H7 (cell line): ENCODE measurements around the gene ATAD3C. TPM values are rescaled to one million over a fixed set of nuclear protein-coding genes. Genes with fewer than 3 reads are reported as not detected.
A peak's percentile ranks its signal among the peaks of the same experiment; 100 is the strongest.
"Not testable (repeated sequence)": the region's sequence is repeated elsewhere in the genome, so short reads cannot be mapped to it uniquely, and the experiment has no call there.

ENCODE experiments used
- DNase-seq: peaks from one replicate; pipeline ENCODE4 v3.0.0; 2012
- H3K27me3 ChIP-seq: 2 replicates; pipeline ENCODE4 v1.6.0; 2011; ENCODE audit warnings: mild to moderate bottlenecking, low read length; ENCODE audit not compliant: control insufficient read depth, insufficient read depth
- H3K36me3 ChIP-seq: replicated peaks from 2 replicates; pipeline ENCODE4 v1.5.1; 2011; ENCODE audit warnings: low read length; ENCODE audit not compliant: control insufficient read depth, insufficient read depth
- H3K4me3 ChIP-seq: 2 replicates; pipeline ENCODE4 v1.5.1; 2011; ENCODE audit warnings: low read depth, mild to moderate bottlenecking, control low read depth, low read length, moderate library complexity; ENCODE audit not compliant: insufficient read depth
- total RNA-seq: library from RNA; depleted of rRNA; stranded (reverse); fragments of >200 nt; shearing (Covaris generic); gene quantifications from 2 replicates; pipeline ENCODE4 v1.2.3, GENCODE V29; 2014; rRNA removed

The ATAD3C gene, protein sequence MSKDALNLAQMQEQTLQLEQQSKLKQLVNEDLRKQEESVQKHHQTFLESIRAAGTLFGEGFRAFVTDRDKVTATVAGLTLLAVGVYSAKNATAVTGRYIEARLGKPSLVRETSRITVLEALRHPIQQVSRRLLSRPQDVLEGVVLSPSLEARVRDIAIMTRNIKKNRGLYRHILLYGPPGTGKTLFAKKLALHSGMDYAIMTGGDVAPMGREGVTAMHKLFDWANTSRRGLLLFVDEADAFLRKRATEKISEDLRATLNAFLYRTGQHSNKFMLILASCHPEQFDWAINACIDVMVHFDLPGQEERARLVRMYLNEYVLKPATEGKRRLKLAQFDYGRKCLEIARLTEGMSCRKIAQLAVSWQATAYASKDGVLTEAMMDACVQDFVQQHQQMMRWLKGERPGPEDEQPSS
- total RNA-seq, result 0.14 and 0.74 TPM in 2 replicates

DNA sequence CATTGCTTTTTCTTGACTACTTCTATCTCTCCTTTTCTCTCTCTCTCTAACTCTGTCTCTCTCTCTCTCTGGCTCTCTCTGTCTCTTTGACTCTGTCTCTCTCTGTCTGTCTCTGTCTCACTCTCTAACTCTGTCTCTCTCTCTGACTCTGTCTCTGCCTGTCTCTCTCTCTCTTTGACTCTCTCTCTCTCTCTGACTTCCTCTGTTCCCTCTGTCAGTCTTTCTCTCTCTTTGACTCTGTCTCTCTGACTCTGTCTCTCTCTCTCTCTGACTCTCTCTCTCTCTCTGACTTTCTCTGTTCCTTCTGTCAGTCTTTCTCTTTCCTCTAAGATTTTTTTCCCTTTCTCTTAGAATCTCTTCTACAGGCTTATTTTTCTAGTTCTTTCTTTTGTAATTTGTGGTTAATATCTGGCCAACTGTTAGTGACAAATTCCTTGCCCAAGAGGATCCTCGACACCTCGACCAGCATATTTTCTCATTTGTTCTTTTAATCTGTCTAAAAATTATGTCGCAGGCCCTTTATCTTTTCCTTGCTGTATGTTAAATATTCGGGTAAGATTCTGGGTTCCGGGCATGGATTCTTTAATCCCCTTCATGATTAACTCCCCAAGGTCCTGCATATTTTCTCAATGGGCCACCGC is at the start of gene ATAD3C:
Gene ATAD3C (plus strand): TSS at position 591 of the 641 bp plus-strand sequence. CDS start 995 bp downstream, outside the sequence.
- Histone ChIP-seq H3K36me3 (no peaks in the 10 kb centered on the region), H3K27me3 (no peaks in the 10 kb centered on the region), H3K4me3 (no peak within 1 kb of the TSS)
- no peak for DNase-seq

GRCh38 chr1:1399872-1400575 is 49.5 kb upstream of the ATAD3C start:
- Histone ChIP-seq H3K27me3 (no peaks in the 10 kb centered on the region), H3K36me3 (peaks cover 44% of the 10 kb centered on the region), H3K4me3 (peak overlapping the region; percentile 98)
- peak; percentile 68 for DNase-seq

DNA sequence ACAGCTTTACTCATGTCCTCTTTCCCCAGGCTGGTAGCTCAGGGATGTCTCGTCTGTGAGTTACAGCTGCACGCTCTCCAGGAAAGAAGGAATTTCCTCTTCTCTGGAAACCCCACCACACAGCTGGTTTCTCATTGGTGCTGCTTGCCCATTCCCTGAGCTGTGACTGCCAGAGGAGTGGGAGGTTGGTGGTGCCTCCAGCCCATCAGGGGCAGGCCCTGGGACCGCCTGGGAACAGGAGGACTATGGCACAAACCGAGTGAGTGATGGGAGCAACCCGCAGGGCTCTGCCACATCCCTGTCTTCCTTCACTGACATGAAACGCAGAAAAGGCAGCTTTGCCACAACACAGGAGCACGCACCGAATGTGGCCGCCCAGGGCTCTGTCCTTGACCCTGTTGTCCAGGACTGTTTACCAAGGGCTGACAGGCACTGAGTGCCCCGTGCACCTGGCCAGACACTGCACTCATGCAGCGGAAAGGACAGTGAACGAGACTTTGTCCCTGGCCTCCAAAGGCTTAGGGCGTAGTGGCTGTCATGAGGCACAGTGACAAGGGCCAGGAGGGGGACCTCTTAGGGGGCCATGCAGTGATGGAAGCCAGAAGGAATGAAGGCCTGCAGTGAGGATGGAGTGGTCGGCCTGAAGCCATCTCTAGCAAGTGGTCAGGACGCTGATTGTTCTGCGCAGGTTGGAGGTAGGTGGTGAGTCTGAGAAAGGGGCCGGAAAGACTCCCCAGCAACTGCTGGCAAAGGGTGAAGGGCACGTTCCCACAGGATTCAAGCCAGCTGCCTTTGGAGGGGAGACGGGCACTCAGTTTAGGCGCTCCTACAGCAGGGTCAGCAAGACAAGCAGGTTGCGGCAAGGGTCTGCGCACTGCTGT is 48.7 kb upstream of the ATAD3C start:
- Histone ChIP-seq H3K27me3 (no peaks in the 10 kb centered on the region), H3K36me3 (peaks cover 44% of the 10 kb centered on the region), H3K4me3 (peak overlapping the region; percentile 98)
- peak; percentile 32 for DNase-seq

DNA sequence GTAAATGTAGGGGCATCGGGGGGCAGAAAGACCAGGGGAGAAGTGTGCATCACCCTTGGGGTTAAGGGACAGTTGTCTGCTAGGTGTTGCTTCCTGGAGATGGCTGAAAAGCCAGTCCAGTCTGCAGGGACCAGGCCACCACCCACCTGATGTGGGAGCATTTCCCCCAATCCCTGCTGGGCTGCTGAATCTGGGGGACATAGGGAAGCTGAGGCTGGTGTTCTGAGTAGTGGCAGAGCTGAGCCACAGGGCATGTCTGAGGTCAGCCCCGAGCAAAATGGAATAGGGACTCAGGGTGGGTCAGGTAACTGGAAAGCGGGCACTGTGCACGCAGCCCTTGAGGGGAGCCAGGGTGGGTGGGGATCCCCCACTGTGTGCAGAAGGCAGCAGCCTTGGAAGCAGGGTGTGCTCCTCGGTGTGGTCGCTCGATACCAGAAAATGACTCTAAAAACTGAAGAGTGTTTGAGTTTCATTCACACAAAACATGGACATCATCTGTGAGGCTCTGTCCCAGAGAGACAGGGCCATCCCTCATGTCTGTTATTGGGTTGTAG is 48.0 kb upstream of the ATAD3C start:
- peaks cover 44% of the 10 kb centered on the region for H3K36me3 ChIP-seq
- no peak for DNase-seq
- no peak overlapping the region for H3K4me3 ChIP-seq
- H3K27me3 ChIP-seq, result no peaks in the 10 kb centered on the region

DNA sequence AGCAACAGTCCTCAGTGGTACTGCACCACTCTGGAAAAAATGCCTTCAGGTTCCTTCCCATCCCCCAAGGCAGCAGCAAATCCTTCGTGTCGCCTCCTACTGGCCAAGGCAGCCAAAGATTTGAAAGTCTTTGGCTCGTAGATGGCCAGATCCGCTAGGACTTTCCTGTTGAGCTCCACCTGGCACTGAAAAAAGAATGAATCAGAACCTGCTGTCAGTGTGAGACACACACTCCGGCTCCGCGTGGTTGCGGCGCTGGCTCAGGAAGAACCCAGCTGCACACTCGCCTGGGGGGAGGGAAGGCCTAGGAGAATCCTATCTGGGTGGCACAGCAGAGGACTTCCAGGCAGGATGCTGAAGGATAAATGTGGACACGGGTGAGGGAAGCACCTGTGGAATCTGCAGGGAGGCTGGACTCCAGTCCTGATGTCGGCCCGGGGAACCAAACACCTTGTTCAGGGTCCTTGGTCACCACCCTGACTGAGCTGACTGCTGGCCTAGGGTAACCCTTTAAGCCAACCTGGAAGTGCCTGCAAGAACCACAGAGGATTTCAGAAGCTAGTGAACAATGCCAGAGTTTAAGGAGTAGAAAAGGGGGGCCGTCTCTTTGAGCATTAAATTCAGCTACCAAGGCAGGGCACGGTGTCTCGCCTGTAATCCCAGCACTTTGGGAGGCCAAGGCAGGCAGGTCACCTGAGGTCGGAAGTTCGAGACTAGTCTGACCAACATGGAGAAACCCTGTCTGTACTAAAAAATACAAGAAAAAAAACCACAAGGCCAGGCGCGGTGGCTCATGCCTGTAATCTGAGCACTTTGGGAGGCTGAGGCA is 47.2 kb upstream of the ATAD3C start:
- peak; percentile 88 for DNase-seq
- Histone ChIP-seq H3K27me3 (no peaks in the 10 kb centered on the region), H3K36me3 (peaks cover 40% of the 10 kb centered on the region), H3K4me3 (no peak overlapping the region)

DNA sequence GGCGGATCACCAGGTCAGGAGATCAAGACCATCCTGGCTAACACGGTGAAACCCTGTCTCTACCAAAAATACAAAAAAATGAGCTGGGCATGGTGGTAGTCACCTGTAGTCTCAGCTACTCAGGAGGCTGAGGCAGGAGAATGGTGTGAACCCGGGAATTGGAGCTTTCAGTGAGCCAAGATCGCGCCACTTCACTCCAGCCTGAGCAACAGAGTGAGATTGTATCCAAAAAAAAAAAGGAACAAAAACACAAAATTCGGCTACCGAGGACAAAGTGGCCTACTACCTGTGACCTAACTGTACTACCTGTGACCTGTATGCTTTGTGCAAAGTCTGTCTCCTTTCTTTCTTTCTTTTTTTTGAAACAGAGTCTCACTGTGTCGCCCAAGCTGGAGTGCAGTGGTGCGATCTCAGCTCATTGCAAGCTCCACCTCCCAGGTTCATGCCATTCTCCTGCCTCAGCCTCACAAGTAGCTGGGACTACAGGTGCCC is 46.5 kb upstream of the ATAD3C start:
- not testable (repeated sequence) for H3K4me3 ChIP-seq, H3K27me3 ChIP-seq, DNase-seq
- peaks cover 33% of the 10 kb centered on the region for H3K36me3 ChIP-seq

- DNase-seq, result no peak
- H3K27me3 ChIP-seq, result no peaks in the 10 kb centered on the region
- H3K36me3 ChIP-seq, result peaks cover 32% of the 10 kb centered on the region
- H3K4me3 ChIP-seq, result no peak overlapping the region
Measured at GRCh38 chr1:1403653-1404052, 45.8 kb upstream of the ATAD3C start.

- Histone ChIP-seq H3K4me3 (peak overlapping the region; percentile 99), H3K27me3 (no peaks in the 10 kb centered on the region), H3K36me3 (peaks cover 22% of the 10 kb centered on the region)
- peak; percentile 67 for DNase-seq
Measured at GRCh38 chr1:1406101-1406820, 43.2 kb upstream of the ATAD3C start.

- H3K36me3 ChIP-seq, result peaks cover 16% of the 10 kb centered on the region
- DNase-seq, result peak; percentile 97
- no peaks in the 10 kb centered on the region for H3K27me3 ChIP-seq
- peak within 1 kb of the TSS; percentile 99 for H3K4me3 ChIP-seq
Measured at GRCh38 chr1:1406821-1407635, 42.5 kb upstream of the ATAD3C start, which contains the start of gene MRPL20. Gene MRPL20 (minus strand): TSS chr1:1407293. CDS start chr1:1407217, 76 bp downstream.

- DNase-seq, result no peak
- Histone ChIP-seq H3K27me3 (no peaks in the 10 kb centered on the region), H3K4me3 (peak overlapping the region; percentile 99), H3K36me3 (peaks cover 15% of the 10 kb centered on the region)
Measured at GRCh38 chr1:1407636-1408318, 41.7 kb upstream of the ATAD3C start.

GRCh38 chr1:1410238-1410637 is 39.3 kb upstream of the ATAD3C start:
- not testable (repeated sequence) for DNase-seq, H3K4me3 ChIP-seq, H3K36me3 ChIP-seq, H3K27me3 ChIP-seq
